Measurements from ENCODE around the gene TBC1D7.

DNA sequence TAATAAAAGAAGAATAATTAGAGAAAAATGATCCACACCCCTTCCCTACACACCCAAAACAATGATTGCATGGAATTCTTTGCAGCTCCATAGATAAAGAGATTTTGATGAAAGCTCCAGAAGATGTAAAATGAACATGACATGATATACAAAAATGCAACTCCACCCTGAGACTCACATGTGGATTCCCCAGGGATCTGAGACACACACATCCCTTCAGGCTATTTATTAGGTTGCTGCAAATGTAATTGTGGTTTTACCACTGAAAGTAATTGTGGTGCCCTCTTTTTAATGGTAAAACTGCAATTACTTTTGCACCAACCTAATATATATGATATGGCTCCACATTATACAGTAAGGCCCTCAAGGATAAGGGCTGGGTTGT, 40.4 kb upstream of the TBC1D7 start:
- TF ChIP-seq, protein P1, sequence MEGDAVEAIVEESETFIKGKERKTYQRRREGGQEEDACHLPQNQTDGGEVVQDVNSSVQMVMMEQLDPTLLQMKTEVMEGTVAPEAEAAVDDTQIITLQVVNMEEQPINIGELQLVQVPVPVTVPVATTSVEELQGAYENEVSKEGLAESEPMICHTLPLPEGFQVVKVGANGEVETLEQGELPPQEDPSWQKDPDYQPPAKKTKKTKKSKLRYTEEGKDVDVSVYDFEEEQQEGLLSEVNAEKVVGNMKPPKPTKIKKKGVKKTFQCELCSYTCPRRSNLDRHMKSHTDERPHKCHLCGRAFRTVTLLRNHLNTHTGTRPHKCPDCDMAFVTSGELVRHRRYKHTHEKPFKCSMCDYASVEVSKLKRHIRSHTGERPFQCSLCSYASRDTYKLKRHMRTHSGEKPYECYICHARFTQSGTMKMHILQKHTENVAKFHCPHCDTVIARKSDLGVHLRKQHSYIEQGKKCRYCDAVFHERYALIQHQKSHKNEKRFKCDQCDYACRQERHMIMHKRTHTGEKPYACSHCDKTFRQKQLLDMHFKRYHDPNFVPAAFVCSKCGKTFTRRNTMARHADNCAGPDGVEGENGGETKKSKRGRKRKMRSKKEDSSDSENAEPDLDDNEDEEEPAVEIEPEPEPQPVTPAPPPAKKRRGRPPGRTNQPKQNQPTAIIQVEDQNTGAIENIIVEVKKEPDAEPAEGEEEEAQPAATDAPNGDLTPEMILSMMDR (conservative IDR thresholded peaks at IDR 0.05; ENCODE audit: low read depth, low read length): no peak
- TF ChIP-seq EZH2 (IDR thresholded peaks at IDR 0.05; ENCODE audit: borderline replicate concordance, low read depth, low read length, poor library complexity, severe bottlenecking): no peak

Measured in A673 (cell line).